Measurements from ENCODE around the gene GLDC. TPM values are rescaled to one million over a fixed set of nuclear protein-coding genes. Genes with fewer than 3 reads are reported as not detected.

Gene GLDC
- total and polyA plus RNA-seq, 4 donors: 26.7 to 102 (median 59.3) TPM

DNA sequence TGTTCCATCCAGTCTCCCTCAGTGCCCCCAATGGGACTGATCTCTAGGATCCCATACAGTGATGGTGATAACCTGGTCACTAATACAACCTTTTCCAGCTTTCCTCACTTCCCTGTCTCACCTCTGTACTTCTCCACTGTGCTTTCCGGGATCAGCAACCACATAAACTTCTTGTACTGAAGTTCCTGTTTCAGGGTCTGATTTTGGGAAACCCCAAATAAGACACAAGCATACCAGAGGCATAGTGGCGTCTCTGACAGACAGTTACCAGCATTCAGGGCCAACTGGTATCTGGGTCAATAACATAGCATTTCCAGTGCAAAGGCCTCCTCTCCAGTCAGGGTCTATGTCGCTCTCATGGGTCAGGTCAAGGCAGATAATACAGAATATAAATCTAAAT lies 64.3 kb downstream of the GLDC start:
- 75% methylated on average over 3 of the region's 3 CpGs for WGBS
- no peaks in the 10 kb centered on the region for H3K4me1 ChIP-seq (ENCODE audit: control insufficient read depth in 4 of 4, insufficient read depth in 4 of 4, low read length in 3 of 4)
- H3K36me3 ChIP-seq (ENCODE audit: control insufficient read depth in 4 of 4, insufficient read depth in 3 of 4, low read depth in 1 of 4, low read length in 3 of 4): peaks cover 1 to 36% (median 33%) of the 10 kb centered on the region in 4 donors
- no peaks in the 10 kb centered on the region for H3K27me3 ChIP-seq (ENCODE audit: control insufficient read depth in 4 of 4, insufficient read depth in 4 of 4, low read length in 3 of 4)
- TF ChIP-seq HNF4A (conservative IDR thresholded peaks at IDR 0.05) (no peak), TAF1 (conservative IDR thresholded peaks at IDR 0.05) (no peak), RXRA (IDR thresholded peaks at IDR 0.05) (no peak), NR2F2 (IDR thresholded peaks at IDR 0.05) (no peak), EGR1 (IDR thresholded peaks at IDR 0.05; ENCODE audit: low read depth in 2 of 2) (no peak), FOXA1 (IDR thresholded peaks at IDR 0.05) (no peak), RAD21 (IDR thresholded peaks at IDR 0.05) (no peak), JUND (IDR thresholded peaks at IDR 0.05) (no peak), FOXA2 (IDR thresholded peaks at IDR 0.05) (no peak), YY1 (IDR thresholded peaks at IDR 0.05) (no peak), SP1 (IDR thresholded peaks at IDR 0.05) (no peak), HNF4G (IDR thresholded peaks at IDR 0.05) (no peak), GABPA (IDR thresholded peaks at IDR 0.05 in 1 of 2, conservative IDR thresholded peaks at IDR 0.05 in 1 of 2) (no peak)
- TF ChIP-seq, protein P1, sequence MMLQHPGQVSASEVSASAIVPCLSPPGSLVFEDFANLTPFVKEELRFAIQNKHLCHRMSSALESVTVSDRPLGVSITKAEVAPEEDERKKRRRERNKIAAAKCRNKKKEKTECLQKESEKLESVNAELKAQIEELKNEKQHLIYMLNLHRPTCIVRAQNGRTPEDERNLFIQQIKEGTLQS (IDR thresholded peaks at IDR 0.05): no peak
- TF ChIP-seq, protein P2, sequence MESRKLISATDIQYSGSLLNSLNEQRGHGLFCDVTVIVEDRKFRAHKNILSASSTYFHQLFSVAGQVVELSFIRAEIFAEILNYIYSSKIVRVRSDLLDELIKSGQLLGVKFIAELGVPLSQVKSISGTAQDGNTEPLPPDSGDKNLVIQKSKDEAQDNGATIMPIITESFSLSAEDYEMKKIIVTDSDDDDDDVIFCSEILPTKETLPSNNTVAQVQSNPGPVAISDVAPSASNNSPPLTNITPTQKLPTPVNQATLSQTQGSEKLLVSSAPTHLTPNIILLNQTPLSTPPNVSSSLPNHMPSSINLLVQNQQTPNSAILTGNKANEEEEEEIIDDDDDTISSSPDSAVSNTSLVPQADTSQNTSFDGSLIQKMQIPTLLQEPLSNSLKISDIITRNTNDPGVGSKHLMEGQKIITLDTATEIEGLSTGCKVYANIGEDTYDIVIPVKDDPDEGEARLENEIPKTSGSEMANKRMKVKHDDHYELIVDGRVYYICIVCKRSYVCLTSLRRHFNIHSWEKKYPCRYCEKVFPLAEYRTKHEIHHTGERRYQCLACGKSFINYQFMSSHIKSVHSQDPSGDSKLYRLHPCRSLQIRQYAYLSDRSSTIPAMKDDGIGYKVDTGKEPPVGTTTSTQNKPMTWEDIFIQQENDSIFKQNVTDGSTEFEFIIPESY (IDR thresholded peaks at IDR 0.05): no peak
- TF ChIP-seq, protein P3, sequence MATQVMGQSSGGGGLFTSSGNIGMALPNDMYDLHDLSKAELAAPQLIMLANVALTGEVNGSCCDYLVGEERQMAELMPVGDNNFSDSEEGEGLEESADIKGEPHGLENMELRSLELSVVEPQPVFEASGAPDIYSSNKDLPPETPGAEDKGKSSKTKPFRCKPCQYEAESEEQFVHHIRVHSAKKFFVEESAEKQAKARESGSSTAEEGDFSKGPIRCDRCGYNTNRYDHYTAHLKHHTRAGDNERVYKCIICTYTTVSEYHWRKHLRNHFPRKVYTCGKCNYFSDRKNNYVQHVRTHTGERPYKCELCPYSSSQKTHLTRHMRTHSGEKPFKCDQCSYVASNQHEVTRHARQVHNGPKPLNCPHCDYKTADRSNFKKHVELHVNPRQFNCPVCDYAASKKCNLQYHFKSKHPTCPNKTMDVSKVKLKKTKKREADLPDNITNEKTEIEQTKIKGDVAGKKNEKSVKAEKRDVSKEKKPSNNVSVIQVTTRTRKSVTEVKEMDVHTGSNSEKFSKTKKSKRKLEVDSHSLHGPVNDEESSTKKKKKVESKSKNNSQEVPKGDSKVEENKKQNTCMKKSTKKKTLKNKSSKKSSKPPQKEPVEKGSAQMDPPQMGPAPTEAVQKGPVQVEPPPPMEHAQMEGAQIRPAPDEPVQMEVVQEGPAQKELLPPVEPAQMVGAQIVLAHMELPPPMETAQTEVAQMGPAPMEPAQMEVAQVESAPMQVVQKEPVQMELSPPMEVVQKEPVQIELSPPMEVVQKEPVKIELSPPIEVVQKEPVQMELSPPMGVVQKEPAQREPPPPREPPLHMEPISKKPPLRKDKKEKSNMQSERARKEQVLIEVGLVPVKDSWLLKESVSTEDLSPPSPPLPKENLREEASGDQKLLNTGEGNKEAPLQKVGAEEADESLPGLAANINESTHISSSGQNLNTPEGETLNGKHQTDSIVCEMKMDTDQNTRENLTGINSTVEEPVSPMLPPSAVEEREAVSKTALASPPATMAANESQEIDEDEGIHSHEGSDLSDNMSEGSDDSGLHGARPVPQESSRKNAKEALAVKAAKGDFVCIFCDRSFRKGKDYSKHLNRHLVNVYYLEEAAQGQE (IDR thresholded peaks at IDR 0.05): no peak
- TF ChIP-seq, protein P4, sequence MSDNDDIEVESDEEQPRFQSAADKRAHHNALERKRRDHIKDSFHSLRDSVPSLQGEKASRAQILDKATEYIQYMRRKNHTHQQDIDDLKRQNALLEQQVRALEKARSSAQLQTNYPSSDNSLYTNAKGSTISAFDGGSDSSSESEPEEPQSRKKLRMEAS (IDR thresholded peaks at IDR 0.05): no peak
- TF ChIP-seq, protein P5, sequence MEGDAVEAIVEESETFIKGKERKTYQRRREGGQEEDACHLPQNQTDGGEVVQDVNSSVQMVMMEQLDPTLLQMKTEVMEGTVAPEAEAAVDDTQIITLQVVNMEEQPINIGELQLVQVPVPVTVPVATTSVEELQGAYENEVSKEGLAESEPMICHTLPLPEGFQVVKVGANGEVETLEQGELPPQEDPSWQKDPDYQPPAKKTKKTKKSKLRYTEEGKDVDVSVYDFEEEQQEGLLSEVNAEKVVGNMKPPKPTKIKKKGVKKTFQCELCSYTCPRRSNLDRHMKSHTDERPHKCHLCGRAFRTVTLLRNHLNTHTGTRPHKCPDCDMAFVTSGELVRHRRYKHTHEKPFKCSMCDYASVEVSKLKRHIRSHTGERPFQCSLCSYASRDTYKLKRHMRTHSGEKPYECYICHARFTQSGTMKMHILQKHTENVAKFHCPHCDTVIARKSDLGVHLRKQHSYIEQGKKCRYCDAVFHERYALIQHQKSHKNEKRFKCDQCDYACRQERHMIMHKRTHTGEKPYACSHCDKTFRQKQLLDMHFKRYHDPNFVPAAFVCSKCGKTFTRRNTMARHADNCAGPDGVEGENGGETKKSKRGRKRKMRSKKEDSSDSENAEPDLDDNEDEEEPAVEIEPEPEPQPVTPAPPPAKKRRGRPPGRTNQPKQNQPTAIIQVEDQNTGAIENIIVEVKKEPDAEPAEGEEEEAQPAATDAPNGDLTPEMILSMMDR (IDR thresholded peaks at IDR 0.05; ENCODE audit: low read depth, low read length, missing input control): no peak
- no peak overlapping the region for H3K9ac ChIP-seq (ENCODE audit: low read depth in 1 of 2, low read length in 2 of 2)
- H3K9me3 ChIP-seq (ENCODE audit: control insufficient read depth in 4 of 4, low read length in 3 of 4): no peaks in the 10 kb centered on the region
- DNase-seq (ENCODE audit: low spot score): no peak
- H3K27ac ChIP-seq (ENCODE audit: low read depth in 1 of 2, low read length in 2 of 2): no peak overlapping the region
- no peak overlapping the region for H3K4me3 ChIP-seq (ENCODE audit: low read depth in 1 of 3, low read length in 3 of 3)

Data from liver (tissue), 9 donors.